ENCODE data around the gene DHX15. TPM values are rescaled to one million over a fixed set of nuclear protein-coding genes. Genes with fewer than 3 reads are reported as not detected.

Gene DHX15
- total and polyA plus RNA-seq, 3 donors from 2014 or later, result 84.1 to 136 (median 123) TPM

DNA sequence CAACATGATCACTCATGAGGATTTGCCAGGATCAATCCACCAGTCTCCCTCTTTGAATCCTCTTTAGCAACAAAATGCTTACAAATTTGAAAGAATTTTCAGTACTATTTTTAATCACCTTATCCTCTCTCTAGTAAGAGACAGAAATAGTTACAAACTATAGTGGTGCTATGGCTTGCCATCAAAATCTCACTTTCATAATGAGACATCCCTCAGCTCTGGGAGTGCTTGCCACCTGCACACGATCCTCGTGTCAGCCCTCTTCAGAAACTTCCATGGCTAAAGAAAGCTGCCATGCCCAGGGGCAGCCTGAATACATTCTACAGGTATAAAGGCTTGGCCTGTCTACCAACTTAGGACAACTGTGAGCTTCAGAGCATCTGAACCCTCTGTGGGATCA, 5.1 kb upstream of the DHX15 start:
- 75 to 88% methylated on average over 2 of the region's 2 CpGs for WGBS, 2 donors
- Histone ChIP-seq H3K4me1 (no peaks in the 10 kb centered on the region), H3K36me3 (ENCODE audit: low read depth, missing control alignments) (no peaks in the 10 kb centered on the region), H3K9me3 (no peaks in the 10 kb centered on the region), H3K27me3 (no peaks in the 10 kb centered on the region), H3K27ac (no peak overlapping the region), H3K4me3 (no peak overlapping the region)
- TF ChIP-seq, protein P1, sequence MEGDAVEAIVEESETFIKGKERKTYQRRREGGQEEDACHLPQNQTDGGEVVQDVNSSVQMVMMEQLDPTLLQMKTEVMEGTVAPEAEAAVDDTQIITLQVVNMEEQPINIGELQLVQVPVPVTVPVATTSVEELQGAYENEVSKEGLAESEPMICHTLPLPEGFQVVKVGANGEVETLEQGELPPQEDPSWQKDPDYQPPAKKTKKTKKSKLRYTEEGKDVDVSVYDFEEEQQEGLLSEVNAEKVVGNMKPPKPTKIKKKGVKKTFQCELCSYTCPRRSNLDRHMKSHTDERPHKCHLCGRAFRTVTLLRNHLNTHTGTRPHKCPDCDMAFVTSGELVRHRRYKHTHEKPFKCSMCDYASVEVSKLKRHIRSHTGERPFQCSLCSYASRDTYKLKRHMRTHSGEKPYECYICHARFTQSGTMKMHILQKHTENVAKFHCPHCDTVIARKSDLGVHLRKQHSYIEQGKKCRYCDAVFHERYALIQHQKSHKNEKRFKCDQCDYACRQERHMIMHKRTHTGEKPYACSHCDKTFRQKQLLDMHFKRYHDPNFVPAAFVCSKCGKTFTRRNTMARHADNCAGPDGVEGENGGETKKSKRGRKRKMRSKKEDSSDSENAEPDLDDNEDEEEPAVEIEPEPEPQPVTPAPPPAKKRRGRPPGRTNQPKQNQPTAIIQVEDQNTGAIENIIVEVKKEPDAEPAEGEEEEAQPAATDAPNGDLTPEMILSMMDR (IDR thresholded peaks at IDR 0.05), result no peak
- no peak for TF ChIP-seq POLR2A (IDR thresholded peaks at IDR 0.05)
- intact Hi-C loops (cut with DNase I; ENCODE audit: low total_unique reads), result no loop called here
- DNase-seq, result no peak

DNA sequence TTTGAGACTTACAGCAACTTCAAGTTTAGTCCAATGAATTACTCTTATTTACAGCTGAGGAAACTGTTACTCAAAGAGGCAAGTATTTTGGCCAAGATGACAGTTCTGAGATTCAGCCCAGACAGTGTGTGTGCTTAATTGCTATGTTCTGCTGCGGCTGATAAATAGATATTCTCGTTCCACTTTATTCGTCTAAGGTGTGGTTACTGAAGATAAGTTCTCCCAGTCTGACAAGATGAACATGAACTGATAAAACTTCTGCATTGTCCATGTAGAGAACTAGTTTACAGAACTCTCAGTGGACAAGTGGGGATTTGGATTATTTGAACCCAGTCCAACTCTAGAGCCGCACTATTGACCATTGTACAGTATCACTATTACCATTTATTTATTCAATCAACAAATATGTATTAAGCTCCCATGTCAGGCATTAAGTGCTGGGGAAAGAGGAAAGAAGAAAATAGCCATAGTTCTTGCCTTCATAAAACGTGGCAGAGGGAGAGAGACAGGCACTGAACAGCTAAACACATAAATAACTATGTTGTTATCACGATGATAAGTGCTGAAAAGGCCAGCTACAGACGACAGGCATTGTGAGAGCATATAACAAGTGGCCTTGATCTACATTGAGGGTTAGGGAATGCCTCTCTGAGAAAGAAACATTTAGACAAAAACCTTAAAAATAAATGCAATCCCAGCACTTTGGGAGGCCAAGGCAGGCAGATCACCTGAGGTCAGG, 4.0 kb upstream of the DHX15 start:
- H3K27me3 ChIP-seq, result no peaks in the 10 kb centered on the region
- no peak overlapping the region for H3K27ac ChIP-seq
- H3K4me3 ChIP-seq, result no peak overlapping the region
- WGBS, 2 donors, result 55 to 59% methylated on average over 7 of the region's 7 CpGs
- intact Hi-C loops (cut with DNase I; ENCODE audit: low total_unique reads), result no loop called here
- no peak for DNase-seq
- no peaks in the 10 kb centered on the region for H3K36me3 ChIP-seq (ENCODE audit: low read depth, missing control alignments)
- H3K4me1 ChIP-seq, result no peaks in the 10 kb centered on the region
- TF ChIP-seq POLR2A (IDR thresholded peaks at IDR 0.05), result no peak
- H3K9me3 ChIP-seq, result no peaks in the 10 kb centered on the region

DNA sequence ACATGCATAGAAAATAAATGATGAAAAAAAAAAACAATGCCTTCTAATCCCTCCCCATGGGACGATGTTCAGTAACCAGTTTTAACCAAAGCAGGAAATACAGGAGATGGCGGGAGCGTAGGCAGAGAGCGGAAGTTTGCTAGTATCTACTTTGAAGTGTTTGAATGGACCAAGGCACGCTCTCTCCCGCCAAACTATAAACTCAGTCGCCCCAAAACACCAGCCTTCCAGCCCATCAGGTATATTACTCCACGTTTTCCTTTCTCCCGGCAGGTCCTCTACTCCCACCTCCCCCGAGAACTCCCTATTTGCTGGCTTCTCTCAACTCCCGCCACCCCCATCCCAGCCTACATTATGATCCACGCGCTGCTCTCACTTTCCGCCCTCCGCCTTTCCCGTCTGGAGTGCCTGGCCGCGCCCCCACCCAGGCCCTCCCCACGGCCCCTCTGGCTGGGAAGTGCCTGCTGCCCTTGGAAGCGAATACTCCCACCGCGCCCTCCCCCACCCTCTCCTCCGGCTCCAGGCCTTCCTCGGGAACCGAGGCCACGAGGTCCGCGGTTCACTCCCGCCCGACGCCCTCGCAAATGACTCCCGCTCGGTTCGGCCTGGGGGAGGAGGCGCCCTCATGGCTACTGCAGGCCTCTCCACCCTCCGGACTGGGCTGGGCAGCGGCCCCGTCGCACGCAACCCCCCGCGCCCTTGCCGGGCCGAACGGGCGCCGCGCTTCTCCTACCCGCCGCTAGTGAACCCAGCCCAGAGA, 723 bp downstream of the DHX15 start:
- Histone ChIP-seq H3K27me3 (no peaks in the 10 kb centered on the region), H3K27ac (peak overlapping the region; percentile 99), H3K4me1 (peaks cover 12% of the 10 kb centered on the region), H3K9me3 (no peaks in the 10 kb centered on the region), H3K36me3 (ENCODE audit: low read depth, missing control alignments) (no peaks in the 10 kb centered on the region), H3K4me3 (peak overlapping the region; percentile 90 to 97)
- intact Hi-C loops (cut with DNase I; ENCODE audit: low total_unique reads), result no loop called here
- 1% methylated on average over 18 to 46 of the region's 51 CpGs for WGBS, 2 donors
- peak; percentile 74 for DNase-seq
- no peak for TF ChIP-seq POLR2A (IDR thresholded peaks at IDR 0.05)
- TF ChIP-seq, protein P1 (IDR thresholded peaks at IDR 0.05), result no peak

DNA sequence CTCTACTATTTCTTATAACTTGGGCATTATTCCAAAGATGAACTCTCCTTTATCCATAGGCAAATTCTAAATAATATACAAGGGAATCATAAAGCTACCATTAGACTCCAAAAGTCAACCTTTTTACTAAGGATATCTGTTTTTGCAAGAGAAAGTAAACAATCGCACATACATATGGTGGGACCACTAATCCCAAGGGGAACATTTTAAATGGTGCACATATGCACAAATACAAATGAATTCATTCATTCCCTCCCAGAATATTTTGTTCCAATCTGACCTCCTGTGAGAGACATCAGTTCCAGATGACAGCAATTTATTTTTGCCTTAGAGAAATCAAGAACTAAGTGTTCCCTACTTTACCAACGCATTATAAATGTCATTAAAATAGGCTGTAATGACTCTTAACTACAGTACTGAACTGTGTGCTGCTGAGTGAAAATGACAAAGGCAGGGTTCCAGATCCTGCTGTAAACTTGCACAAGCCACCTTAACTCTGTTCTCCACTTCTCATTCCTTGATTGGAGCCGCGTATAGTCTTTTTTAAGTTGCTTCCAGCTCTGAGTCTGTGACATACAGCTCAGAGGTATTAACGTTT, 2.0 kb downstream of the DHX15 start:
- TF ChIP-seq POLR2A (IDR thresholded peaks at IDR 0.05), result no peak
- TF ChIP-seq, protein P1 (IDR thresholded peaks at IDR 0.05), result no peak
- Histone ChIP-seq H3K27ac (no peak overlapping the region), H3K4me3 (no peak overlapping the region), H3K9me3 (no peaks in the 10 kb centered on the region), H3K36me3 (ENCODE audit: low read depth, missing control alignments) (no peaks in the 10 kb centered on the region), H3K27me3 (no peaks in the 10 kb centered on the region), H3K4me1 (peaks cover 12% of the 10 kb centered on the region)
- intact Hi-C loops (cut with DNase I; ENCODE audit: low total_unique reads), result no loop called here
- 5 to 6% methylated on average over 5 of the region's 5 CpGs for WGBS, 2 donors
- no peak for DNase-seq

DNA sequence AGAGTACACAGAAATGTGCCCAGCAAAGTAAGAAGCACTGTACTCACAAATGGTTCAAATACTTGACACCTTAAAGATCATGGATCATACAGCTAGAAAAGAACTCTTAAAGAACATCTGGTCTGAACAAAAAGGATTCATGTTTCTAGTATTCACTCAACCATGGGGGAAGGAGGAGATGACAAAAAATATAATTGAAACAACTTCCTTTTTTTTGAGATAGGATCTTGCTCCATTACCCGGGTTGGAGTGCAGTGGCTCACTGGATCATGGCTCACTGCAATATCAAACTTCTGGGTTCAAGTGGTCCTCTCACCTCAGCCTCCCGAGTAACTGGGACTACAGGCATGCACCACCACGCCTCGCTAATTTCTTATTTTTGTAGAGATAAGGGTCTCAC, 6.0 kb downstream of the DHX15 start:
- no peaks in the 10 kb centered on the region for H3K9me3 ChIP-seq
- 79 to 86% methylated on average over 4 of the region's 4 CpGs for WGBS, 2 donors
- TF ChIP-seq POLR2A (IDR thresholded peaks at IDR 0.05), result no peak
- TF ChIP-seq, protein P1 (IDR thresholded peaks at IDR 0.05), result no peak
- intact Hi-C loops (cut with DNase I; ENCODE audit: low total_unique reads), result no loop called here
- no peaks in the 10 kb centered on the region for H3K36me3 ChIP-seq (ENCODE audit: low read depth, missing control alignments)
- no peaks in the 10 kb centered on the region for H3K27me3 ChIP-seq
- H3K27ac ChIP-seq, result no peak overlapping the region
- H3K4me3 ChIP-seq, result no peak overlapping the region
- peaks cover 12% of the 10 kb centered on the region for H3K4me1 ChIP-seq
- no peak for DNase-seq

Data from testis (tissue), 3 donors.